ENCODE data around the gene CASKIN1.
A peak's percentile ranks its signal among the peaks of the same experiment; 100 is the strongest.
"Not testable (repeated sequence)": the region's sequence is repeated elsewhere in the genome, so short reads cannot be mapped to it uniquely, and the experiment has no call there.

The CASKIN1 gene, protein sequence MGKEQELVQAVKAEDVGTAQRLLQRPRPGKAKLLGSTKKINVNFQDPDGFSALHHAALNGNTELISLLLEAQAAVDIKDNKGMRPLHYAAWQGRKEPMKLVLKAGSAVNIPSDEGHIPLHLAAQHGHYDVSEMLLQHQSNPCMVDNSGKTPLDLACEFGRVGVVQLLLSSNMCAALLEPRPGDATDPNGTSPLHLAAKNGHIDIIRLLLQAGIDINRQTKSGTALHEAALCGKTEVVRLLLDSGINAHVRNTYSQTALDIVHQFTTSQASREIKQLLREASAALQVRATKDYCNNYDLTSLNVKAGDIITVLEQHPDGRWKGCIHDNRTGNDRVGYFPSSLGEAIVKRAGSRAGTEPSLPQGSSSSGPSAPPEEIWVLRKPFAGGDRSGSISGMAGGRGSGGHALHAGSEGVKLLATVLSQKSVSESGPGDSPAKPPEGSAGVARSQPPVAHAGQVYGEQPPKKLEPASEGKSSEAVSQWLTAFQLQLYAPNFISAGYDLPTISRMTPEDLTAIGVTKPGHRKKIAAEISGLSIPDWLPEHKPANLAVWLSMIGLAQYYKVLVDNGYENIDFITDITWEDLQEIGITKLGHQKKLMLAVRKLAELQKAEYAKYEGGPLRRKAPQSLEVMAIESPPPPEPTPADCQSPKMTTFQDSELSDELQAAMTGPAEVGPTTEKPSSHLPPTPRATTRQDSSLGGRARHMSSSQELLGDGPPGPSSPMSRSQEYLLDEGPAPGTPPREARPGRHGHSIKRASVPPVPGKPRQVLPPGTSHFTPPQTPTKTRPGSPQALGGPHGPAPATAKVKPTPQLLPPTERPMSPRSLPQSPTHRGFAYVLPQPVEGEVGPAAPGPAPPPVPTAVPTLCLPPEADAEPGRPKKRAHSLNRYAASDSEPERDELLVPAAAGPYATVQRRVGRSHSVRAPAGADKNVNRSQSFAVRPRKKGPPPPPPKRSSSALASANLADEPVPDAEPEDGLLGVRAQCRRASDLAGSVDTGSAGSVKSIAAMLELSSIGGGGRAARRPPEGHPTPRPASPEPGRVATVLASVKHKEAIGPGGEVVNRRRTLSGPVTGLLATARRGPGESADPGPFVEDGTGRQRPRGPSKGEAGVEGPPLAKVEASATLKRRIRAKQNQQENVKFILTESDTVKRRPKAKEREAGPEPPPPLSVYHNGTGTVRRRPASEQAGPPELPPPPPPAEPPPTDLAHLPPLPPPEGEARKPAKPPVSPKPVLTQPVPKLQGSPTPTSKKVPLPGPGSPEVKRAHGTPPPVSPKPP (N-terminal part only)

GRCh38 chr16:2196162-2196980, at the start of gene CASKIN1:
Gene CASKIN1 (minus strand): TSS chr16:2196605. CDS start chr16:2196432, 173 bp downstream.
- peak; percentile 11 for DNase-seq

- DNase-seq: no peak
Measured at GRCh38 chr16:2244926-2245795, 48.8 kb upstream of the CASKIN1 start.

DNA sequence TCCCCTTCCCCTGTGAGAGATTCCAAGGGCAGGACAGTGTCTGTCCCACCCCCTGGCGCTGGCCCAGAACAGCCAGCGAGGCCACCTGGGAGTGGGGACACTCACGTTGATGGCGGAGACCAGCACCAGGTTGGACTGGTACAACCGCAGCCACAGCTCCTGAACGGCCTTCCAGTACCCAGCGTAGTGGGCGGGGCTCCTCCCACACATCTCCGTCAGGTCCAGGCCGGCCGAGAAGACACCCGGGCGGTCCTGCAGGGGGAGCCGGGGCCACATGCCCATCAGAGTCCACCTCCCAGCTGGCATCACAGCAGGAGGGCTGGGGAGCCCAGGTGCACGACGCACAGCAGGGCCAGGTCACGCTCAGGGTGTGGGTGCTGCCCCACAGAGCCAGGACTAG, 47.9 kb upstream of the CASKIN1 start:
- DNase-seq: no peak

- no peak for DNase-seq
Measured at GRCh38 chr16:2243781-2244180, 47.4 kb upstream of the CASKIN1 start.

- DNase-seq: no peak
Measured at GRCh38 chr16:2243031-2243528, 46.7 kb upstream of the CASKIN1 start.

DNA sequence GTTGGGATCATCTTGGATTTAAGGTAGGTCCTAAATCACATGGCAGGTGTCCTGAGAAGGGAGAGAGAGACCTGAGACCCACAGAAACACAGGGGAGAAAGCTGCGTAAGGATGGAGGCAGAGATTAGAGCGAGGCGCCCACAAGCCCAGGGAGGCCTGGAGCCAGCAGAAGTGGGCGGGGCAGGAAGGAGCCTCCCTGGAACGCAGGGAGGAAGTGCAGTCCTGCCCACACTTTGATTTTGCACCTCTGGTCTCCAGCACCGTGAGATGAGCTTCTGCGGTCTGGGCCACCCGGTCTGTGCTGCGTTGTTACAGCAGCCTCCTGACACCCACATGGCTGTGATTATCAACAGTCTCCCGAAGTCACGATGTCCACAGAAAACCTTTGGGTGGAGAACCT, 46.2 kb upstream of the CASKIN1 start:
- DNase-seq: no peak

DNA sequence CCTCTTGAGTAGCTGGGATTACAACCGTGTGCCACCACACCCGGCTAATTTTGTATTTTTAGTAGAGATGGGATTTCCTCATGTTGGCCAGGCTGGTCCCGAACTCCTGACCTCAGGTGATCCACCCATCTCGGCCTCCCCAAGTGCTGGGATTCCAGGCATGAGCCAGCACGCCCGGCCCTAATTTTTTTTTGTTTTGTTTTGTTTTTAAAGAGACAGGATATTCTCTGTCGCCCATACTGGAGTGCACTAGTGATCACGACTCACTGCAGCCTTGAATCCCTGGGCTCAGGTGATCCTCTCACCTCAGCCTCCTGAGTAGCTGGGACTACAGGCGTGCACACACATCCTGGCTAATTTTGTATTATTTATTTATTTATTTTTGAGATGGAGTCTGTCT, 43.9 kb upstream of the CASKIN1 start:
- DNase-seq: not testable (repeated sequence)

- DNase-seq: no peak
Measured at GRCh38 chr16:2238838-2239675, 42.7 kb upstream of the CASKIN1 start.

- no peak for DNase-seq
Measured at GRCh38 chr16:2238150-2238837, 41.9 kb upstream of the CASKIN1 start.

GRCh38 chr16:2237493-2238149, 41.2 kb upstream of the CASKIN1 start:
- DNase-seq: no peak

- DNase-seq: no peak
Measured at GRCh38 chr16:2237102-2237482, 40.7 kb upstream of the CASKIN1 start.

- DNase-seq: no peak
Measured at GRCh38 chr16:2236337-2237101, 40.1 kb upstream of the CASKIN1 start, which contains the start of gene DNASE1L2. Gene DNASE1L2 (plus strand): TSS chr16:2236444. CDS start chr16:2236817, 373 bp downstream.

GRCh38 chr16:2235695-2236336, 39.4 kb upstream of the CASKIN1 start:
- DNase-seq: no peak

- DNase-seq: no peak
Measured at GRCh38 chr16:2235234-2235651, 38.8 kb upstream of the CASKIN1 start.

DNA sequence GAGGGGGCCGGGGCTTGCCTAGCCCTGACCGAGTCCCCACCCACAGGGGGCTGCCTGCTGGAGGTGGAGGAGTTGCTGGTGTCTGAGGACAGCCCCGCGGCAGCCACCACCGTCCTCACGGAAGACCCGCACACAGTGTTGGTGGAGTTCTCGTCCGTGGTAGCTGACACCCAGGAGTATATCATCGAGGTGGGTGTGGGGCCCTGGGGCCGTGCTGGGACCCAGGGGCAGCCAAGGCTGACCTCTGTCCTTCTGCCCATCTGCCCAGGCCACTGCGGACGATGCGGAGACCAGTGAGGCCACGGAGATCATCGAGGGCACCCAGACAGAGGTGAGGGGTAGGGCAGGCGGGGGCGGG, 38.4 kb upstream of the CASKIN1 start:
- no peak for DNase-seq

DNA sequence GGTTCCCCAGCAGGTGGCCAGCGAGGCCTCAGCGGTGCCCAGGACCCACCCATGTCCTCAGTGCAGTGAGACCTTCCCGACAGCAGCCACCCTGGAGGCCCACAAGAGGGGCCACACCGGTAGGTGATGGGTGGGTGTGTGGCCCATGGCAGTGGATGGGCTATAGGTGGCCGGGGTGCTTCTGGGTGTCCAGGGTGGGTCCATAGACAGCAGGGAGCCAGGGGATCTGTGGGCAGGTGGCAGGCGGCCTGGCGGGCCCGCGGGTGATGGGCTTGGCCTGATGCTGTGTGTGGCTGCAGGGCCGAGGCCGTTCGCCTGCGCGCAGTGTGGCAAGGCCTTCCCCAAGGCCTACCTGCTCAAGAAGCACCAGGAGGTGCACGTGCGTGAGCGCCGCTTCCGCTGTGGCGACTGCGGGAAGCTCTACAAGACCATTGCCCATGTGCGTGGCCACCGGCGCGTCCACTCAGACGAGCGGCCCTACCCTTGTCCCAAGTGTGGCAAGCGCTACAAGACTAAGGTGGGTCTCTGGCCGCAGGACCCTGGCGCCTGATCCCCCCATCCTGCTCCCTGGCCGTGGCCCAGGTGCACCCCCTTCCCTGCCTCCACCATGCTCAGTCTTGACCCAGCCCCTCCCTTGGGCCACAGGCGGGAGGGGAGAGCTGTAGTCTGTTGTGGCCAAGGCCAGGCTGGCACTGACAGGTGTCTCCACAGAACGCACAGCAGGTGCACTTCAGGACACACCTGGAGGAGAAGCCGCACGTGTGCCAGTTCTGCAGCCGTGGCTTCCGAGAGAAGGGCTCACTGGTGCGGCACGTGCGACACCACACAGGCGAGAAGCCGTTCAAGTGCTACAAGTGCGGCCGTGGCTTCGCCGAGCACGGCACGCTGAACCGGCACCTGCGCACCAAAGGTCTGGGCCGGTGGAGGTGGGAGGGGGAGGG, 37.7 kb upstream of the CASKIN1 start:
- DNase-seq: no peak
